HG03439 (cell line): ENCODE data around the gene PYGB.
"Not testable (repeated sequence)": the region's sequence is repeated elsewhere in the genome, so short reads cannot be mapped to it uniquely, and the experiment has no call there.

Experiments used
- ATAC-seq: cut with Tn5 transposase; IDR thresholded peaks from one replicate; pipeline ENCODE4 v1.9.1; 2021; ENCODE audit warnings: mild to moderate bottlenecking, moderate library complexity; ENCODE audit not compliant: unreplicated experiment

Gene PYGB

DNA sequence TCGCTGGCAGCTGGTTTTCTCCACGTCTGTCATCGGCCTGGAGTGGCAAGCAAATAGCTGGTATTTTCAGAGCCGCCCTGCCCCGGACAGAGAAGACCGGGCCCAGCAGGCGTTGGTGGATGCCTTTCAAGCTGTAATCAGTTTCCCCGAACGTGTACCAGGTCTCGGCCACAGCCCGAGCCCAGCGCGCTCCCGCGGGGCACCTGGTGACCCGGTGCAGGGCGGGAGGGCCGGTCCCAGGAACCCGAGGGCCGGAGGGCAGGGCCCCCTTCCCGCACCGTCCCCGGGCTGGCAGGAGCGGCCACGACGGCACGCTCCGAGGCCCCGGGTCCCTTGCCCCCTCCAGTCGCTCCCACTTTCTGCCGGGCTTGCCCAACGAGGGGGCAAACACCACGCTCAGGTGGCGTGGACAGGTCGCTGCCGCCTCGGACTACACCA, 348 bp upstream of the PYGB start:
- peak; percentile 34 for ATAC-seq

DNA sequence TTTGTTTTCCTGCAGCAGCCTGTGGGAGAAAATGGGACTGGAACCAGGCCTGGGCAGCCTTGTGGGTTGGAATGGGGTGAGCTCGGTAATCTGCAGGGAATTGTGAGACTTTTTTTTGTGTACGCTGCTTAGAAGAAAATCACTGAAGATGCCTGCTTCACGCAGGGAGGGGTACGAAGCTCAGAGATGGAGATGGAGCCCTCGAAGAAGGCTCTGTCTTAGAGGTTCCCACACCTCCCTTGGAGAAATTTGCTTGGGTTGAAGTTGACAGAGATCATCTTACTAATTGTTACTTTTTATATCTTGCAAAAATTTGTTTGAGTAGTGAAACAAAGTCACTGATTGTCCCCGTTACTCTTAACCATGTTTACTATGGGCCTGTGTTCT, 894 bp downstream of the PYGB start:
- ATAC-seq: peak; percentile 0

DNA sequence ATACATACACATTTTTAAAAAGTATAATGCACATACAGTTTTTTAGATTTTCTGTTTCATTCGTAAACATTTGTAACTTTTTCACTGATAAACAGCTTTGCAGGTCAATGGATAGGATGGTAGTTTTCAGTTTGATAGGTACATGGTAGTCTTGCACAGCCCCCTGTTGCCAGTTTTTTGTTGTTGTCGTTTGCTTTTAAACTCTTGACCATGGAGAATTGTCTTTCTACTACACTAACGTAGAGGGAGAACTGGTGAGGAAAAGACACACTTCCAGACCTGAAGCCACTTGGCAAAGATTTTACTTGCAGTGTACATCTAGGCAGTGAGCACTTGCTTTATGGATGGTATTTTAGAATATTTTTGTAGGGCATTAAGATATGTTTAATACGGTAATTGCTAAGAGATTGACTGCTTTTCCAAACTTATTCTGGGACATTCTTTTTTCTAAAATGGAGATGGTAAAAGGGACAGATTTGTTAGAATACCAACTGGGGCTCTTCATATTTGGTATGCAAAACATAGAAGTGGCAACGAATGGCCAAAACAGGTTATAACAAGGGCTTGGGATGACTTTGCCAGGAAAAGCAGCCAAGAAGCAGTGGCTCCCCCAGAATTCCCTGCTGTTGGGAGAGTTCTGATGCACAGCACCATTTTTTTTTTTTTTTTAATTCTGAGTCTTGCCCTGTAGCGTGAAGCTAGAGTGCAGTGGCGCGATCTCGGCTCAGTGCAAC, 1.5 kb downstream of the PYGB start:
- ATAC-seq: no peak

DNA sequence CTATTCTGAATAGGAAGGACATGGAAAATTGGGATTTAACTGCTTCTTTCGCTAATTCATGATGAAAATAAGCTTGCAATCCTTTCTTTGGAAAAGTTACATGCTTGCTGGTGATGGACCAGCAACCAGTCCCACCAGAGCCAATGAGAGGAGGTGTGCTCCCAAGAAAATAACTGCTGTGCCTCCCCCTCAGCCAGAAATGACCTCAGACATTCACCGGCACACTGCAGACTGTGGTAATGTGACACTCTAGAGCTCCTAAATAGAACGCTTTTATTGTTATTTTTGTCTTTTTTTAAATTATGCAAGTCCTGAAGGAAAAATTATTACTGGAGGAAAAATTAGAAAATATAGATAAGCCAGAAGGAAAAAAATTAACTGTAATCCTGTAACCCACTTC, 2.6 kb downstream of the PYGB start:
- no peak for ATAC-seq

DNA sequence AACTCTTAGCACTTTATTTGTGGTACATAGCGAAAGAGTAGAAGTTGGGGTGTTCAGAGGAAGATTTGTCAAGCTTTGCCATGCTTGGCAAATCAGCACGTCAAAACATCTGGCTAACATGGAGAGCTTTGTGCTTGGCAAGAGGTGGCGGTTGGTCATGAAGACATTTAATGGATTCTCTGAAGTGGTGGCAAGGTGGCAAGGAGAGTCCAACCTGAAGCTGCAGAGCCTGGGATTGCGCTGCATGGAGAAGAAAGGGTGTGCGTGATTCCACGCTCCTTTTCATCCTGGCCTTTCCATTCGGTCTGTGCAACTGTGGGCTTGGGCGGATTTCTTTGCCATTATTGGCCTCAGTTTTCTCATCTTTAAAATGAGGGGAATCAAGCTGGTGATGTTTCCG, 3.1 kb downstream of the PYGB start:
- no peak for ATAC-seq

DNA sequence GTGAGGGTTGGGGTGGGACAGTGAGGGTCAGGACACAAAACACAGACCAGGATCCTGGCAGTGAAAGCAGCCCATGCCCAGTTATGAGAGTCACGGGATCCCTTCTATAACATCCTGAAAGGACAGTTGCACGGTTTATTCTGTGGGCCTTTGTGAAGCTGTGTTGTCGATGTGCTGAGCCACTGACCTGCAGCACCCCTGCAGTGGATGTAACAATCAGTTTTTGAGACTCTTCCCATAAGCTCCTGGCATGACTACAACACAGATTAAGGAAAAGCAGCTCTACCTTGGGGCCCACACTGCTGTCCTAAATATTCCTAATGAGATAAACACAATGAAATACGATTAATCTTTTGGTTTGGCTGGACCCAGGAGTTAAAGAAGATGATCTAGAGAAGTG, 3.7 kb downstream of the PYGB start:
- no peak for ATAC-seq

DNA sequence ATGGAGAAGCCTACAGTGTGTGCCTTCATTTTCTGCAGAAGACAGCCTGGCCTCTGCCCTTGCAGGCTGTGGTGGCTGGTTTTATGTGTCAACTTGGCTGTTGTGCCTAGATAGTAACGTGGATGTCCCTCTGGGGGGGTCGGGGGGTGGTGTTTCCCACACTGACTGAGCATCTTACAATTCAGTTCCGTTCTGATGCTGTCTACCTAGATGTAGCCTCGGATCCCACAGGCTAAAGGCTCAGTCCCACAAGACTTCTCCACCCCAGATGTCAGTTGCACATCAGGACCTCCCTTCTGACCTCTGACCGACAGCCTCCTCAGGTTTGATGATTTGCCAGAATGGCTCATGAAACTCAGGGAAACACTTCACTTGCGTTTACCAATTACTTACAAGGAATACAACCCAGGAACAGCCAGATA, 4.4 kb downstream of the PYGB start:
- ATAC-seq: no peak

DNA sequence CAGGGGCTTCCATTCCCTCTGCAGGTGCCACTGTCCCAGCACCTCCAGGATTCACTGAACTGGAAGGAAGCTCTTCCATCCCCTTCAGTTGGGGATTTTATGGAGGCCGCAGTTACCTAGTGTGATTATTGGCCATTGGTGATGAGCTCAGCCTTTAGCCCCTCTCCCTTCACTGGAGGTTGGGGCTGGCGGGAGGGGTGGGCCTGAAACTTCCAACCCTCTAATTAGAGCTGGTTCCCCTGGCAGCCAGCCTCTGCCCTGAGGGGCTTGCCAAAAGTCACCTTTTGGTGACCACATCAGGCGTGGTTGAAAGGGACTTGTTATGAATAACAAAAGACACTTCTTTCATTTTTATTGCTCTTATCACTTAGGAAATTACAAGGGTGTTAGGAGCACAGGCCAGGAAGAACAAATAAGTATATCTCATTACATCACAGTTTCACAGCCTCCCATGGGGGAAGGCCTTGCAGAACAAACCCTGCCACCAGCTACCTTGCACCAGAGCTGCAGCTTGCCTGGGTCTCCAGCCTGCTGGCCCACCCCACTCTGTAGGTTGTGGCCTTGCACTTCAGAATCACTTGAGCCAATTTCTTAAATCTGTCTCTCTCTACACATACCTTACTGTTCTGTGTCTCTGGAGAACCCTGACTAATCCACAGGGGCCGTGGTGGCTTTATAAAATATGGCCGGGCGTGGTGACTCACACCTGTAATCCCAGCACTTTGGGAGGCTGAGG, 5.0 kb downstream of the PYGB start:
- ATAC-seq: no peak

DNA sequence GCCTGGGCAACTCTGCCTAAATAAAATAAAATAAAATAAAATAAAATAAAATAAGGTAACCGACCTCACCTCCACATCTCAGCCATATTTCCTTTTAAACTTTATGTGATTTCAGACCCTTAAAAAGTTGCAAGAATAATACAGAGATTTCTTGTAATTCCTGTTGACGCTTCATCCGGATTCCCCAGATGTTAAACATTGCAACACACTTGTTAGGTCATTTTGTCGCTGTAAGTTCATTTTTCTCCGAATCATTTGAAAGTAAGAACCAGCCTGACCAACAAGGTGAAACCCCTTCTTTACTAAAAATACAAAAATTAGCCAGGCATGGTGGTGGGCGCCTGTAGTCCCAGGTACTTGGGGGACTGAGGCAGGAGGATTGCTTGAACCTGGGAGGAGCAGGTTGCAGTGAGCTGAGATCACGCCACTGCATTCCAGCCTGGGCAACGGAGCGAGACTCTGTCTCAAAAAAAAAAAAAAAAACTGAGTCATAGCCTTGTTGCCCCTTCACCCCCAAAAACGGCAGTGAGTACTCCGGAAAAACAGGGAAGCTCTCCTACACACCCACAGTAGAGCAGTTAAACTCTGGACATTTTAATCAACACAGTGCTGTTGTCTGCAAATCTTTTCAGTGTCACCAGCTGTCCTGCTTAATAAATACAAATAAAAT, 5.9 kb downstream of the PYGB start:
- no peak for ATAC-seq

DNA sequence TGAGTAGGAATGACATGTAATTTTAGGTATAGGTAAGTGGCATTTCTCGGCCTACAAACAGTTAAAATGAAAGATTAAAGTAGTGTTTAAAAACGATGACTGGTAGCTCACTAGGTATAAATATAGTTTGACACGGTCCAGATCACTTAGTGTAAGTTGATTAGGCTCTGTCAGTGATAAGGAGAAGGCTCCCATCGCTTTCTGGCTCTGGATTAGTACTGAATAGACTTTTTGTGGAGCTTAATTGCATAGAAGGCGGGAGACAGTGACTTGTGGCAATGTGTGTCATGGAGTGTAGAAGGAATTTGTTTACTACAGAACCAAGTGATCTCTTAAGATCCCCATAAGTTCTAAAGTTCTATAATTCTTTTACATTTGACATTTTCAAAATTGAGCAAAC, 6.7 kb downstream of the PYGB start:
- ATAC-seq: no peak

DNA sequence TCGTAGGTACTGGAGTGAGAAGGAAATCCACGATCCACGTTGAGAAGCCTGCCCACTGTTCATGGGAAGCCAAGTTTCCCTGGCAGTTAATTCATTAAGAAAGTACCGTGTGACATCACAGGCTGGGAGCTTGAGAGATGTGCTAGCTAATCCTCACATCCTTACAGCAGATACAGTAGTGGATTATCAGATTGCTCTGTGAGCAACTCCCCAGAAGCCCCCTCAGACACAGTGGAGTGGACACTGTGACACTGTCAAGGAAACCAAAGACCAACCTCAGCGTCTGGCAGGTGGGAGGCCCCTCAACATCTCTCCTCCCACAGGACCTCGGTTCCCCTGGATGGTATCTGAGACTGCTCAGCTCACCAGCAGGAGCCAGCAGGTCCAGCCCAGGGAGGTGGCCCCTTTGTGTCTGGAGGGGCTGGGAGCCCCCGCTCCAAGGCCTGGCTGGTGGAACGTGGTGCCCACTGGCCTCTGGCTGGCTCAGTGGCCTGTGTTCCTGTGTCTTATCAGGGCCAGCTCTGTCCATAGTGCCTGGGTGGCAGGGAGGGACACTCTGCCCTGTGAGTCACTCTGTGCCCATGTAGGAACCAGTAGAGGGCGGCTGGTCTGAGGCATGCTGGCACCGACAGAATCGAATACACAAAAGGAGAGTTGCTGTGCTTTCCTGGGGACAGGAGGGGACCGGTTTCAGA, 7.2 kb downstream of the PYGB start:
- no peak for ATAC-seq

DNA sequence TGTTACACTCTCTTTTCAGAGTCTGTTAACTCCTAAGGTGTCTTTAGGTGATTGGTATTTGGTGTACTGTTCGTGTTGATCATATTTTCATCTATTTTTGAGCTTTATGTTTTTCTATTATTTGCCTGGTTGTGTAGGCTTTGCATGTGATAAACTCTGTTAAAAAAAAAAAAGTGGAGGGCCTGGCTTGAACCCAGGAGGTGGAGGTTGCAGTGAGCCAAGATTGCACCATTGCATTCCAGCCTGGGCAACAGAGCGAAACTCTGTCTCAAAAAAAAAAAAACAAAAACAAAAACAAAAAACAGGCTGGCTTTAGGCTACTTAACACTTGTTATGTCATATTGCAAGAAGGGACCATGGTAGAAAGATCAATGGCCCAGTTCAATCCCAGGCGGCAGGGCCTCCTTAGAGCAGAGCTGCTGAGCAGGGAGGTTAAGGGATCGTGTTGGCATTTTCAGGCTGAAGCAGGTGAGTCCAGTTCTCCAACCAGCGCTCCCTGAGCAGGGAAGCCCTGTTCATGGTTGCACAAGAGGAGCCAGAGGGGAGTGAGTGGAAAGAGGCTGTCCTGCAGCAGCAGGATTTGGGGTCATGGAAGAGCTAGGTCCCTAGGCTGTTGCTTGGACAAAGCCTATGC, 8.5 kb downstream of the PYGB start:
- ATAC-seq: no peak

DNA sequence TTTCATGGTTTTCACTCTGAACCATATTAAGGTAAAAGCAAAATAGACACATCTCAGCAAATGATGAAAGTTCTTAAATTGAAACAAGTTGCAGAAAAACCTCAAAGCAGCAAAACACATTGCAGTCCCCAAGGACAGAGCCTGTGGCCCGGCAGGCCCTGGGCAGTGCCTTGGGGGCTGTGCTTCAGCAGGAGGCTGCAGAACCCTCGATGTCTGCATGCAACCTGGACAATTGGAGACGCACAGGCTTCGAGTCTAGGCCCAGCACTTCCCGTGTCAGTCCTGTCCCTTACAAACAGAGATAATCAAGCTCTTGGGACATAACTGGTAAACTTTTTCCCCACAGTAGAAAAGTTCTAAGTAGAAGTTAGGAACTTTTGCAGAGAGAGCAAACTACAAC, 9.2 kb downstream of the PYGB start:
- ATAC-seq: no peak

DNA sequence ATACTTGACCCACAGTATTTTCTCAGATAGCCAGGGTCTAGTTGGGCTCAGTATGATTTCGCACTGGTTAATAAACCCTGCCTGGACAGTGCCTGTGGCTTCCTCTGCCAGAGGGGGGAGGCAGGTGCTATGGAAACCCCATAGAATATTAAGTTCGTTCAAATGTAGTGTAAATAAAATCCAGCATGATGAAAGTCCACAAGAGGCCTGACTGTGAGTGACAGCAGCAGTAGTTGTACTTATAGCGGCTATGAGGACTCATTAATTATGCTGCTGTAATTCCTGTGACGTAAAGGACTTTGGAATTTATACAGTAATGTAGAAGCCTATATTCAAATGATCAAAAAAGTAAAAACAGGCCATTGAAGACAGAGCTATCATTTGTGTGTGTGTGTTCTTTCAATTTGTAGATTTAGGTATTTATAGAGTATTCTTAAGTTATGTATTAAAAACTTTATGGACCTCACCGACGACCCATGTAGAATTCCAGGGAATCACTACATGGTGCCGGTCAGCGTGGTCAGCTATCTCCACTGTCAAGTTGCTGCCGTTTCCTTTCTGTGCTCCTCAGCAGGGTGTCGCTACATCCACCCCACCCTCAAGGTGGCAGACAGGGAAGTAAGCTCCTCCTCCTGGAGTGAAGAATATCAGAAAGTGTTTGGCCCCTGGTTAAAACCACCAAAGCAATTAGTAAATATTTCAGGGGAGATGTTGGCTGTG, 10.0 kb downstream of the PYGB start:
- ATAC-seq: no peak

DNA sequence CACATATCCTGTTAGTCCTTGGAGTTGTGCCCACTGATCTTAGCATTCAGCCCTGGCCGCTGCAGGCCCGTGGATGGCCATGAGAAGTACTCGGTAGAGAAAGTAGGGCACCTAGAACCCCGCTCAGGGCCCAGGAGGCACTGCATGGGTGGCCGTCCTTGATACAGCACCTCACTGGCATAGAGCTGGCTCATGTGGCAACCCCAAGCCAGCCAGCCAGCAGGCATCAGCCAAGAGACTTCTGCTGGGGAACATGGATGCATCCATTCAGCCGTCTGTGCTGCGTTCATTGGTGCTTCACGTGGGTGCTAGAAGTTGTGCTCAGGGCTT, 10.6 kb downstream of the PYGB start:
- ATAC-seq: no peak

DNA sequence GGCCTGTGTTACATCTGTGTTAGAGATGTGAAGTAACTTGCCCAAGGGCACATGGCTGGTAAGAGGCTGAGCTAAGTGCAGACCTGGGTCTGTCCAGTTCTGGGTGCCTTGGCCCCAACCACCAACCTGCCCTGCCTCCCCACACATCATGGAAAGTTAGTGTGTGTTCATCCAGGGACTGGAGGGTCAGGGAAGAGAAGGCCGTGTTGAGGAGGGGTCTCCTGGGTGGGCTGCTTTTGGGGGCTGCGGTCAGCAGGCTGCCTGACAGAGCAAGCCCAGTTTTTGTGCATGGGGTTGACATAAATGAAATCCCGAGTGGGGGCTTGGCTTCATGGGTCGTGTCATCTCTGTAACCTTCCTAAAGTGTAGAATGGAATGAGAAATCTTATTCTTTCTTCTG, 10.9 kb downstream of the PYGB start:
- no peak for ATAC-seq

DNA sequence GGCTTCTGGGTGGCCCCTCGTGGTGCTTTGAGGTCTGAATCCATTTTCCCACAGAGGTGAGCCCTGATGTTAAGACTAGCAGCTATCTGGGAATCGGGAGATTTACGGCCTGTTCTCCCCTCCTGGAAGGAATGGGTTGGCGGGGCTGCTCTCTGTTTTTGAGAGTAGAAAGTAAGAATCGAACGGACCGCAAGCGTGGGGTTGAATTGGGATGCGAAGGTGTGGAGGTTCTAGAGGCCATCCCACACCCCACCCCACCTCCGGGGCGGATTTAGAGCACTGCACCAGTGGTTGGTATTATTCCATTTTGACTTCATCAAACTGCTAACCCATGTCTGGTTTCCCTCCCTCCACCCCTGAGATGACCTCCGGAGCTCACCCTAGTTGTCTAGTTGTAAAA, 11.5 kb downstream of the PYGB start:
- ATAC-seq: no peak

DNA sequence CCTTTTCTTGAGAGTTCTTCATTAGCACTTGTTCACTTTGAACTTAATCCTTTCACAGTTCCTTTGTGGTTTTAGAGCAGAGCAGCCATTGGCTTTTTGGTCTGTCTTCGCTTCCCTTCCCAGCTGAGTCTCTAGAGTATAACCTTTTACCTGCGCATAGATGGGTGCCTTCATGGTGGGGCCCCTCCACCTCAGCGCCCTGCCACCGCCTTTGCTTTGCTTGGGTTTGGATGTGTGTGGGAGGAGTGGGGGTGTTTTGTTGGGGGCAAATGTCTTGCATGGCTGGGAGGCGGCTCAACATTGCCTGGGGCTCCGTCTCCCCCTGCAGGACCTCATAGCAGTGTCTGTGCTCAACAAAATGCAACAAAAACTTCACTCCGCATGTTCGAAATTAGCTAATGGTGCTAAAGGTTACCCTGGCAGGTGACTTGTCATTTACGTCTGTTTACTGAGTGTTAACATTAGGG, 11.9 kb downstream of the PYGB start:
- no peak for ATAC-seq

DNA sequence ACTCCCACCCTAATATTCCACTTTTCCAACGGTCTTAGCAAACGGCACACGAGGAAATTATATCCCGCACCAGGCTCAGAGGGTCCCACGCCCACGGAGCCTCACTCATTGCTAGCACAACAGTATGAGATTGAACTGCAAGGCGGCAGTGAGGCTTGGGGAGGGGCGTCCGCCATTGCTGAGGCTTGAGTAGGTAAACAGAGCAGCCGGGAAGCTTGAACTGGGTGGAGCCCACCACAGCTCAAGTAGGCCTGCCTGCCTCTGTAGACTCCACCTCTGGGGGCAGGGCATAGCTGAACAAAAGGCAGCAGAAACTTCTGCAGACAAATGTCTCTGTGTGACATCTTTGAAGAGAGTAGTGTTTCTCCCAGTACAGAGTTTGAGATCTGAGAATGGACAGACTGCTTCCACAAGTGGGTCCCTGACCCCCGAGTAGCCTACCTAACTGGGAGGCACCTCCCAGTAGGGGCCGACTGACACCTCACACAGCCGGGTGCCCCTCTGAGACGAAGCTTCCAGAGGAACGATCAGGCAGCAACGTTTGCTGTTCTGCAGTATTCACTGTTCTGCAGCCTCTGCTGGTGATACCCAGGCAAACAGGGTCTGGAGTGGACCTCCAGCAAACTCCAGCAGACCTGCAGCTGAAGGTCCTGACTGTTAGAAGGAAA, 13.0 kb downstream of the PYGB start:
- ATAC-seq: not testable (repeated sequence)
